Loucy (cell line): ENCODE measurements around the gene SCYGR3.

ENCODE experiments used
- CTCF ChIP-seq: fragments of 200-600 bp; sonication (generic); conservative IDR thresholded peaks from 2 replicates; pipeline ENCODE4 v1.5.1; 2014; ENCODE audit warnings: mild to moderate bottlenecking, antibody characterized with exemption, low read length
- EZH2phosphoT487 ChIP-seq: fragments of 200-600 bp; IDR thresholded peaks from 2 replicates; pipeline ENCODE4 v1.6.1; 2018; ENCODE audit warnings: antibody characterized with exemption, mild to moderate bottlenecking, moderate library complexity, borderline replicate concordance

GRCh38 chr2:227615906-227616305 lies 1.3 kb upstream of the SCYGR3 start:
- no peak for TF ChIP-seq CTCF
- TF ChIP-seq EZH2phosphoT487: no peak
